GM23338 (cell line): ENCODE data around the gene ZBTB7C. TPM values are rescaled to one million over a fixed set of nuclear protein-coding genes. Genes with fewer than 3 reads are reported as not detected.

Experiments
- ATAC-seq: fragments of 200-7000 bp; cut with Tn5 transposase; 3 replicates; pipeline ENCODE4 v1.9.1; 2020
- DNase-seq: peaks from one replicate; pipeline ENCODE4 v3.0.0-alpha.2; 2015; ENCODE audit warnings: low spot score
- H2AFZ ChIP-seq: fragments of 200-600 bp; sonication (generic); 2 replicates; pipeline ENCODE4 v1.8.0; 2016; ENCODE audit warnings: antibody characterized with exemption, mild to moderate bottlenecking, moderate library complexity
- H3F3A ChIP-seq: fragments of 200-600 bp; sonication (generic); replicated peaks from 2 replicates; pipeline ENCODE4 v1.8.0; 2017; ENCODE audit warnings: antibody characterized with exemption, mixed run types, low read depth
- H3K27ac ChIP-seq: fragments of 200-600 bp; sonication (generic); 2 replicates; pipeline ENCODE4 v1.6.1; 2016; ENCODE audit warnings: low read depth
- H3K27me3 ChIP-seq: fragments of 200-600 bp; sonication (generic); 2 replicates; pipeline ENCODE4 v1.8.0; 2016; ENCODE audit warnings: mild to moderate bottlenecking, mixed run types, moderate library complexity; ENCODE audit not compliant: insufficient read depth
- H3K36me3 ChIP-seq: fragments of 200-600 bp; sonication (generic); 2 replicates; pipeline ENCODE4 v1.8.0; 2016; ENCODE audit warnings: mild to moderate bottlenecking; ENCODE audit not compliant: insufficient read depth
- H3K4me1 ChIP-seq: fragments of 200-600 bp; sonication (generic); 2 replicates; pipeline ENCODE4 v1.8.0; 2016; ENCODE audit warnings: mild to moderate bottlenecking, moderate library complexity; ENCODE audit not compliant: insufficient read depth
- H3K4me2 ChIP-seq: fragments of 200-600 bp; sonication (generic); 2 replicates; pipeline ENCODE4 v1.7.1; 2017; ENCODE audit warnings: mixed run types
- H3K4me3 ChIP-seq: fragments of 200-600 bp; sonication (generic); 2 replicates; pipeline ENCODE4 v1.6.1; 2016; ENCODE audit warnings: mixed run types
- H3K79me2 ChIP-seq: fragments of 200-600 bp; sonication (generic); replicated peaks from 2 replicates; pipeline ENCODE4 v1.8.0; 2017; ENCODE audit warnings: mild to moderate bottlenecking; ENCODE audit not compliant: insufficient read depth
- H3K9me2 ChIP-seq: fragments of 200-600 bp; sonication (generic); 2 replicates; pipeline ENCODE4 v1.8.0; 2017; ENCODE audit not compliant: insufficient read depth
- H4K20me1 ChIP-seq: fragments of 200-600 bp; sonication (generic); replicated peaks from 2 replicates; pipeline ENCODE4 v1.8.0; 2017; ENCODE audit warnings: mild to moderate bottlenecking; ENCODE audit not compliant: insufficient read depth
- H3K27ac Mint-ChIP-seq: 2 replicates; pipeline ENCODE4 v1.8.0; 2020; ENCODE audit warnings: inconsistent platforms, mild to moderate bottlenecking, moderate library complexity, mixed read lengths
- H3K27me3 Mint-ChIP-seq: 3 replicates; pipeline ENCODE4 v1.8.0; 2022; ENCODE audit warnings: low read depth, mild to moderate bottlenecking, moderate library complexity, mixed read lengths, inconsistent platforms; ENCODE audit not compliant: insufficient read depth, poor library complexity
- H3K36me3 Mint-ChIP-seq: 3 replicates; pipeline ENCODE4 v1.8.0; 2021; ENCODE audit warnings: low read depth, mild to moderate bottlenecking, inconsistent platforms, moderate library complexity, mixed read lengths
- H3K4me1 Mint-ChIP-seq: 3 replicates; pipeline ENCODE4 v1.8.0; 2020; ENCODE audit warnings: mild to moderate bottlenecking, inconsistent platforms, mixed read lengths
- H3K4me3 Mint-ChIP-seq: 3 replicates; pipeline ENCODE4 v1.8.0; 2021; ENCODE audit warnings: moderate library complexity, mild to moderate bottlenecking, inconsistent platforms, mixed read lengths
- H3K9me3 Mint-ChIP-seq: 3 replicates; pipeline ENCODE4 v1.8.0; 2020; ENCODE audit warnings: moderate library complexity, mild to moderate bottlenecking, inconsistent platforms, mixed read lengths
- CREB1 ChIP-seq: fragments of 250-450 bp; sonication (Bioruptor Pico); IDR thresholded peaks from 2 replicates; pipeline ENCODE4 v1.5.0; 2020; ENCODE audit warnings: low read depth, mild to moderate bottlenecking, moderate library complexity
- EZH2 ChIP-seq: fragments of 200-600 bp; sonication (generic); IDR thresholded peaks from one replicate; pipeline ENCODE4 v1.8.0; 2017; ENCODE audit warnings: antibody characterized with exemption, mild to moderate bottlenecking, low read depth; ENCODE audit not compliant: unreplicated experiment
- EZH2phosphoT487 ChIP-seq: fragments of 200-600 bp; sonication (generic); IDR thresholded peaks from one replicate; pipeline ENCODE4 v1.8.1; 2018; ENCODE audit warnings: antibody characterized with exemption; ENCODE audit not compliant: unreplicated experiment
- JUNB ChIP-seq: IDR thresholded peaks from one replicate; pipeline ENCODE4 v1.6.1; 2016; ENCODE audit warnings: antibody characterized with exemption; ENCODE audit not compliant: unreplicated experiment
- NANOG ChIP-seq: IDR thresholded peaks from 2 replicates; pipeline ENCODE4 v1.6.1; 2016; ENCODE audit warnings: antibody characterized with exemption, borderline replicate concordance
- POLR2AphosphoS5 ChIP-seq: IDR thresholded peaks from 2 replicates; pipeline ENCODE4 v1.6.1; 2016; ENCODE audit warnings: antibody characterized with exemption, low read depth
- STAT1 ChIP-seq: IDR thresholded peaks from one replicate; pipeline ENCODE4 v1.6.1; 2016; ENCODE audit warnings: antibody characterized with exemption; ENCODE audit not compliant: unreplicated experiment
- ZNF114 ChIP-seq: fragments of 250-450 bp; sonication (Bioruptor Pico); IDR thresholded peaks from 2 replicates; pipeline ENCODE4 v1.5.0; 2020; ENCODE audit warnings: mild to moderate bottlenecking, moderate library complexity
- ZNF331 ChIP-seq: fragments of 250-450 bp; sonication (Bioruptor Pico); IDR thresholded peaks from 2 replicates; pipeline ENCODE4 v1.5.0; 2020; ENCODE audit warnings: low read depth, mild to moderate bottlenecking, moderate library complexity
- polyA plus RNA-seq: library from polyadenylated mRNA; unstranded; fragments of >200 nt; fragmentation: Nextera tagmentation; extraction: Ambion mirVana; gene quantifications from 2 replicates; pipeline ENCODE4 v1.2.1, GENCODE V29; 2016
- total RNA-seq: library from RNA; depleted of rRNA; stranded (reverse); fragments of >200 nt; shearing (Covaris generic); gene quantifications from 2 replicates; pipeline ENCODE4 v1.2.3, GENCODE V29; 2014
- TF ChIP-seq, protein P1 (sequence below): fragments of 250-450 bp; sonication (Bioruptor Pico); IDR thresholded peaks from 2 replicates; pipeline ENCODE4 v1.5.0; 2020; ENCODE audit warnings: mild to moderate bottlenecking, moderate library complexity
- TF ChIP-seq, protein P2 (sequence below), 2 experiments: fragments of 200-600 bp in 1 of 2; sonication (generic) in 1 of 2; conservative IDR thresholded peaks; 2 replicates each; pipeline versions ENCODE4 v1.5.1 to v1.6.1; 2016 to 2017; ENCODE audit warnings: antibody characterized with exemption in 2 of 2, low read depth in 2 of 2, mild to moderate bottlenecking in 2 of 2, moderate library complexity in 1 of 2
- TF ChIP-seq, protein P3 (sequence below): IDR thresholded peaks from 2 replicates; pipeline ENCODE4 v1.6.1; 2016; ENCODE audit warnings: antibody characterized with exemption

Gene ZBTB7C
- total and polyA plus RNA-seq, 2 experiments from 2014 or later: 0.03 to 0.14 TPM

DNA sequence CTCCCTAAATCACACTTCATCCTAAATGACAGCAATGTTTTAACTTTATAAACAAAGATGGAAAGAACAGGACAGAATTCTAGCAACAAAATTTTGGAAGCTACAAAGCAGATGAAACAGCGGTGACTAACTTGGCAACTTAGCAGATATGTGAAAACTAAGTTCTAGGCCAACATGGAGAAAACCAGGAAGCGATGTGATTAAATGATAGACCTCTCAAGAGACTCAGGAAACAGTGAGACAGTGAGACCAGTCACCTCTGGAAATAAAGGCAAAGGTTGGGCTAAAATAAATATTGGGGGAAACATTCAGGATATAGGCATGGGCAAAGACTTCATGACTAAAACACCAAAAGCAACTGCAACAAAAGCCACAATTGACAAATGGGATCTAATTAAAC, 24.4 kb upstream of the ZBTB7C start (continued):
- TF ChIP-seq, protein P1, sequence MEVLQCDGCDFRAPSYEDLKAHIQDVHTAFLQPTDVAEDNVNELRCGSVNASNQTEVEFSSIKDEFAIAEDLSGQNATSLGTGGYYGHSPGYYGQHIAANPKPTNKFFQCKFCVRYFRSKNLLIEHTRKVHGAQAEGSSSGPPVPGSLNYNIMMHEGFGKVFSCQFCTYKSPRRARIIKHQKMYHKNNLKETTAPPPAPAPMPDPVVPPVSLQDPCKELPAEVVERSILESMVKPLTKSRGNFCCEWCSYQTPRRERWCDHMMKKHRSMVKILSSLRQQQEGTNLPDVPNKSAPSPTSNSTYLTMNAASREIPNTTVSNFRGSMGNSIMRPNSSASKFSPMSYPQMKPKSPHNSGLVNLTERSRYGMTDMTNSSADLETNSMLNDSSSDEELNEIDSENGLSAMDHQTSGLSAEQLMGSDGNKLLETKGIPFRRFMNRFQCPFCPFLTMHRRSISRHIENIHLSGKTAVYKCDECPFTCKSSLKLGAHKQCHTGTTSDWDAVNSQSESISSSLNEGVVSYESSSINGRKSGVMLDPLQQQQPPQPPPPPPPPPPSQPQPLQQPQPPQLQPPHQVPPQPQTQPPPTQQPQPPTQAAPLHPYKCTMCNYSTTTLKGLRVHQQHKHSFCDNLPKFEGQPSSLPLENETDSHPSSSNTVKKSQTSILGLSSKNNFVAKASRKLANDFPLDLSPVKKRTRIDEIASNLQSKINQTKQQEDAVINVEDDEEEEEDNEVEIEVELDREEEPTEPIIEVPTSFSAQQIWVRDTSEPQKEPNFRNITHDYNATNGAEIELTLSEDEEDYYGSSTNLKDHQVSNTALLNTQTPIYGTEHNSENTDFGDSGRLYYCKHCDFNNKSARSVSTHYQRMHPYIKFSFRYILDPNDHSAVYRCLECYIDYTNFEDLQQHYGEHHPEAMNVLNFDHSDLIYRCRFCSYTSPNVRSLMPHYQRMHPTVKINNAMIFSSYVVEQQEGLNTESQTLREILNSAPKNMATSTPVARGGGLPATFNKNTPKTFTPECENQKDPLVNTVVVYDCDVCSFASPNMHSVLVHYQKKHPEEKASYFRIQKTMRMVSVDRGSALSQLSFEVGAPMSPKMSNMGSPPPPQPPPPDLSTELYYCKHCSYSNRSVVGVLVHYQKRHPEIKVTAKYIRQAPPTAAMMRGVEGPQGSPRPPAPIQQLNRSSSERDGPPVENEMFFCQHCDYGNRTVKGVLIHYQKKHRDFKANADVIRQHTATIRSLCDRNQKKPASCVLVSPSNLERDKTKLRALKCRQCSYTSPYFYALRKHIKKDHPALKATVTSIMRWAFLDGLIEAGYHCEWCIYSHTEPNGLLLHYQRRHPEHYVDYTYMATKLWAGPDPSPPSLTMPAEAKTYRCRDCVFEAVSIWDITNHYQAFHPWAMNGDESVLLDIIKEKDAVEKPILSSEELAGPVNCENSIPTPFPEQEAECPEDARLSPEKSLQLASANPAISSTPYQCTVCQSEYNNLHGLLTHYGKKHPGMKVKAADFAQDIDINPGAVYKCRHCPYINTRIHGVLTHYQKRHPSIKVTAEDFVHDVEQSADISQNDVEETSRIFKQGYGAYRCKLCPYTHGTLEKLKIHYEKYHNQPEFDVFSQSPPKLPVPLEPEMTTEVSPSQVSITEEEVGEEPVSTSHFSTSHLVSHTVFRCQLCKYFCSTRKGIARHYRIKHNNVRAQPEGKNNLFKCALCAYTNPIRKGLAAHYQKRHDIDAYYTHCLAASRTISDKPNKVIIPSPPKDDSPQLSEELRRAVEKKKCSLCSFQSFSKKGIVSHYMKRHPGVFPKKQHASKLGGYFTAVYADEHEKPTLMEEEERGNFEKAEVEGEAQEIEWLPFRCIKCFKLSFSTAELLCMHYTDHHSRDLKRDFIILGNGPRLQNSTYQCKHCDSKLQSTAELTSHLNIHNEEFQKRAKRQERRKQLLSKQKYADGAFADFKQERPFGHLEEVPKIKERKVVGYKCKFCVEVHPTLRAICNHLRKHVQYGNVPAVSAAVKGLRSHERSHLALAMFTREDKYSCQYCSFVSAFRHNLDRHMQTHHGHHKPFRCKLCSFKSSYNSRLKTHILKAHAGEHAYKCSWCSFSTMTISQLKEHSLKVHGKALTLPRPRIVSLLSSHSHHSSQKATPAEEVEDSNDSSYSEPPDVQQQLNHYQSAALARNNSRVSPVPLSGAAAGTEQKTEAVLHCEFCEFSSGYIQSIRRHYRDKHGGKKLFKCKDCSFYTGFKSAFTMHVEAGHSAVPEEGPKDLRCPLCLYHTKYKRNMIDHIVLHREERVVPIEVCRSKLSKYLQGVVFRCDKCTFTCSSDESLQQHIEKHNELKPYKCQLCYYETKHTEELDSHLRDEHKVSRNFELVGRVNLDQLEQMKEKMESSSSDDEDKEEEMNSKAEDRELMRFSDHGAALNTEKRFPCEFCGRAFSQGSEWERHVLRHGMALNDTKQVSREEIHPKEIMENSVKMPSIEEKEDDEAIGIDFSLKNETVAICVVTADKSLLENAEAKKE (CRISPR knock-in tag): no peak
- TF ChIP-seq CREB1 (no peak), EZH2 (no peak), STAT1 (no peak), ZNF331 (CRISPR knock-in tag) (no peak)

DNA sequence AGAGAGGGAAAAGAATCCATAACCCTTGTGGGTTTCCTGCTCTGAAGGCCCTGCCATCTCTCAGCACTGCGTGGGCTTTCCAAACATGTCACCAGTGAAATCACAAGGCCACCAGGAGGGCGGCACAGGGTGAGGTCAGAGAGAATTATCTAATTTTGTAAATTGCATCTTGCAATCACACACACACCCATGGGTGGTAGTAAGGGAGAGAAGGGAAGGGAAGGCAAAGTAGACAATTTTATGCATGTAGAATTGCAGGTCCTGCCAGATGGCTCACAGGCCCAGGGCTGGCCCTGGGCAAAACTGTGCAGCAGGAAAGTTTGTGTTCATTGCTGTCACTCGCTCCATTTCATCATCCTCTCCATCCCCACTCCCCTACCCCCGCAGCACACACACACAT, 21.0 kb upstream of the ZBTB7C start:
- H3K4me3 ChIP-seq: no peak overlapping the region
- no peak for ATAC-seq
- H3K27ac ChIP-seq: no peak overlapping the region
- Mint-ChIP-seq H3K36me3 (no peaks in the 10 kb centered on the region), H3K4me3 (no peak overlapping the region), H3K9me3 (no peaks in the 10 kb centered on the region), H3K27ac (no peak overlapping the region), H3K27me3 (no peaks in the 10 kb centered on the region), H3K4me1 (peaks cover 2% of the 10 kb centered on the region; the same call in 1 of the 3 replicates)
- H3K27me3 ChIP-seq: peaks cover 4% of the 10 kb centered on the region; the same call in 1 of the 2 replicates
- no peak overlapping the region for H3K4me2 ChIP-seq
- H3K79me2 ChIP-seq: no peaks in the 10 kb centered on the region
- no peaks in the 10 kb centered on the region for H3K9me2 ChIP-seq
- H3F3A ChIP-seq: no peaks in the 10 kb centered on the region
- no peak overlapping the region for H2AFZ ChIP-seq
- no peaks in the 10 kb centered on the region for H3K36me3 ChIP-seq
- TF ChIP-seq, protein P2, sequence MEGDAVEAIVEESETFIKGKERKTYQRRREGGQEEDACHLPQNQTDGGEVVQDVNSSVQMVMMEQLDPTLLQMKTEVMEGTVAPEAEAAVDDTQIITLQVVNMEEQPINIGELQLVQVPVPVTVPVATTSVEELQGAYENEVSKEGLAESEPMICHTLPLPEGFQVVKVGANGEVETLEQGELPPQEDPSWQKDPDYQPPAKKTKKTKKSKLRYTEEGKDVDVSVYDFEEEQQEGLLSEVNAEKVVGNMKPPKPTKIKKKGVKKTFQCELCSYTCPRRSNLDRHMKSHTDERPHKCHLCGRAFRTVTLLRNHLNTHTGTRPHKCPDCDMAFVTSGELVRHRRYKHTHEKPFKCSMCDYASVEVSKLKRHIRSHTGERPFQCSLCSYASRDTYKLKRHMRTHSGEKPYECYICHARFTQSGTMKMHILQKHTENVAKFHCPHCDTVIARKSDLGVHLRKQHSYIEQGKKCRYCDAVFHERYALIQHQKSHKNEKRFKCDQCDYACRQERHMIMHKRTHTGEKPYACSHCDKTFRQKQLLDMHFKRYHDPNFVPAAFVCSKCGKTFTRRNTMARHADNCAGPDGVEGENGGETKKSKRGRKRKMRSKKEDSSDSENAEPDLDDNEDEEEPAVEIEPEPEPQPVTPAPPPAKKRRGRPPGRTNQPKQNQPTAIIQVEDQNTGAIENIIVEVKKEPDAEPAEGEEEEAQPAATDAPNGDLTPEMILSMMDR (conservative IDR thresholded peaks at IDR 0.05; ENCODE audit: low read depth in 2 of 2): no peak
- TF ChIP-seq ZNF114 (no peak), NANOG (no peak), JUNB (no peak), CREB1 (no peak), EZH2phosphoT487 (no peak), POLR2AphosphoS5 (no peak), ZNF331 (CRISPR knock-in tag) (no peak)
- TF ChIP-seq, protein P3, sequence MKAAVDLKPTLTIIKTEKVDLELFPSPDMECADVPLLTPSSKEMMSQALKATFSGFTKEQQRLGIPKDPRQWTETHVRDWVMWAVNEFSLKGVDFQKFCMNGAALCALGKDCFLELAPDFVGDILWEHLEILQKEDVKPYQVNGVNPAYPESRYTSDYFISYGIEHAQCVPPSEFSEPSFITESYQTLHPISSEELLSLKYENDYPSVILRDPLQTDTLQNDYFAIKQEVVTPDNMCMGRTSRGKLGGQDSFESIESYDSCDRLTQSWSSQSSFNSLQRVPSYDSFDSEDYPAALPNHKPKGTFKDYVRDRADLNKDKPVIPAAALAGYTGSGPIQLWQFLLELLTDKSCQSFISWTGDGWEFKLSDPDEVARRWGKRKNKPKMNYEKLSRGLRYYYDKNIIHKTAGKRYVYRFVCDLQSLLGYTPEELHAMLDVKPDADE: no peak
- no peaks in the 10 kb centered on the region for H3K4me1 ChIP-seq
- no peaks in the 10 kb centered on the region for H4K20me1 ChIP-seq
- no peak for DNase-seq
